ENCODE results near the gene PHLDB1.
"Not testable (repeated sequence)": the region's sequence is repeated elsewhere in the genome, so short reads cannot be mapped to it uniquely, and the experiment has no call there.

Gene PHLDB1

GRCh38 chr11:118659953-118660680 is 52.7 kb downstream of the PHLDB1 start:
- no peak for FAIRE-seq

GRCh38 chr11:118660681-118661424 is 53.4 kb downstream of the PHLDB1 start:
- no peak for FAIRE-seq

GRCh38 chr11:118661425-118662301 is 54.2 kb downstream of the PHLDB1 start:
- no peak for FAIRE-seq

GRCh38 chr11:118662401-118663271 is 55.2 kb downstream of the PHLDB1 start:
- FAIRE-seq = no peak

- FAIRE-seq = no peak
Measured at GRCh38 chr11:118663381-118663780, 56.0 kb downstream of the PHLDB1 start.

- no peak for FAIRE-seq
Measured at GRCh38 chr11:118663902-118664301, 56.5 kb downstream of the PHLDB1 start.

- no peak for FAIRE-seq
Measured at GRCh38 chr11:118666371-118666770, 59.0 kb downstream of the PHLDB1 start.

GRCh38 chr11:118670063-118670462 is 62.6 kb downstream of the PHLDB1 start:
- no peak for FAIRE-seq

GRCh38 chr11:118671254-118671653 is 63.8 kb downstream of the PHLDB1 start:
- FAIRE-seq = no peak

GRCh38 chr11:118672846-118673245 is 65.4 kb downstream of the PHLDB1 start:
- no peak for FAIRE-seq

GRCh38 chr11:118673361-118674081 is 66.1 kb downstream of the PHLDB1 start:
- FAIRE-seq = no peak

- FAIRE-seq = no peak
Measured at GRCh38 chr11:118674082-118674435, 66.6 kb downstream of the PHLDB1 start.

- FAIRE-seq = no peak
Measured at GRCh38 chr11:118677977-118678376, 70.6 kb downstream of the PHLDB1 start.

- not testable (repeated sequence) for FAIRE-seq
Measured at GRCh38 chr11:118678908-118679307, 71.5 kb downstream of the PHLDB1 start.

GRCh38 chr11:118679483-118679882 is 72.1 kb downstream of the PHLDB1 start, which contains the start of gene TREH:
Gene TREH, minus strand, starts transcription at chr11:118679650. Its CDS starts 23 bp downstream, at chr11:118679627.
- no peak for FAIRE-seq

GRCh38 chr11:118682372-118682771 is 75.0 kb downstream of the PHLDB1 start:
- FAIRE-seq = no peak

GRCh38 chr11:118682939-118683338 is 75.5 kb downstream of the PHLDB1 start:
- not testable (repeated sequence) for FAIRE-seq

- no peak for FAIRE-seq
Measured at GRCh38 chr11:118684187-118684586, 76.8 kb downstream of the PHLDB1 start.

GRCh38 chr11:118687906-118688305 is 80.5 kb downstream of the PHLDB1 start:
- no peak for FAIRE-seq

- not testable (repeated sequence) for FAIRE-seq
Measured at GRCh38 chr11:118688339-118688738, 80.9 kb downstream of the PHLDB1 start.

- no peak for FAIRE-seq
Measured at GRCh38 chr11:118688851-118689502, 81.6 kb downstream of the PHLDB1 start.

Measured in colon (tissue), 2 donors.